Stimulated activated naive CD8-positive, alpha-beta T cell treated with anti-CD3 and anti-CD28 coated beads, Interleukin-15, Interleukin-2, amounts not matched to agents 100 U/mL and 50 U/mL, for 24 hours (primary cell): ENCODE data around the gene ARMC2.
"Not testable (repeated sequence)": the region's sequence is repeated elsewhere in the genome, so short reads cannot be mapped to it uniquely, and the experiment has no call there.

Source experiments
- ATAC-seq: fragments of 150-1000 bp; cut with Tn5 transposase; one replicate; pipeline ENCODE4 v1.10.0; 2021
- DNase-seq: peaks from one replicate; pipeline ENCODE4 v3.0.0; 2021

Gene ARMC2

DNA sequence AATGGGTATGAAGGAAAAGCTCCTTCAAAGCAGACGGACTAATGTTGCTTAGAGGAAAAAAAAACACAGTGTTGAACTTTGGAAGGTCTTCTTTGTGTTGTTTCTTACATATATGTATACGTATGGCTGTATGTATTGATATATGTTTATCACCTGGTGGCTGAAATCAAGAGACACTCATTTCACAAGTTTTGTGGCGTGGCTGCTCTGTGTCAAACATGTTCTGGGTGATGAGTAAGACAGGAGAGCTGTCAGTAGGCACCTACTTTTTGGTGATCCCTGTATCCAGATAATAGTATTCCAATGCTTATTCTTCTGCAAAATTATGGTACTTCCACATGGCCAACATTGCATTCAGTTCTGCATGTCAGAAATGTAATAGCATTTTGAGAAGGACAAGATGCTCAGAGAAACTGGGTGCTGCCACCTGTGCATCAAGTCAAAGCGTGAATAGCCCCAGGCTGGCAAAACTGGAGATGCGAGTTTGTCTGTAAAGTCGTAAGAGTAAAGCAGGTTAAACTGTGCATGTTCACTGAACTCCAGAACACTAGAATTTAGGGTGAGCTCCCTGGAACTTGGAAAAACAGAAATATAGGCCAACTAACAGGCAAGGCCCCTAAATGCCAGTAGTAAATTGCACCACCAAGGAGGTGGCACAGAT is 67.9 kb downstream of the ARMC2 start:
- ATAC-seq (no peak), DNase-seq (no peak)

DNA sequence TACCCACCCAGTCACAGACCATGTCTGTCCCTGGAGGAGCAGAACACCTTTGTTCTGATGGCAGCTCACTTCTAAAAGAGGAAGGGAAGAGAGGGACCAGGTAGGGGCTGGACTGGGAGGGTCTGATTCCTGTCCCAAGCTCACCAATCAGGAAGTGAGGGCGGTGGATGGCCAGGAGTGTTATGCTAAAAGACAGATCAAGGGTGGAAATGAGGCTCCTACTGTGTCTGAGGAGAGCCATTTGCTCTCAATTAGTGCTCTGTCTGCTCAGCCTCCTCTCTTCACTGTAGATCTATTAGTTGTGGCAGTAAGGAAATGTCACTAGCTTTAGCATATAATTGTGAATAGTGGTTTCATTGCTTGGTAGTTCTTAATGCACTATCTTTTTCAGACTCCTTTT is 72.5 kb downstream of the ARMC2 start:
- no peak for DNase-seq
- ATAC-seq = no peak

DNA sequence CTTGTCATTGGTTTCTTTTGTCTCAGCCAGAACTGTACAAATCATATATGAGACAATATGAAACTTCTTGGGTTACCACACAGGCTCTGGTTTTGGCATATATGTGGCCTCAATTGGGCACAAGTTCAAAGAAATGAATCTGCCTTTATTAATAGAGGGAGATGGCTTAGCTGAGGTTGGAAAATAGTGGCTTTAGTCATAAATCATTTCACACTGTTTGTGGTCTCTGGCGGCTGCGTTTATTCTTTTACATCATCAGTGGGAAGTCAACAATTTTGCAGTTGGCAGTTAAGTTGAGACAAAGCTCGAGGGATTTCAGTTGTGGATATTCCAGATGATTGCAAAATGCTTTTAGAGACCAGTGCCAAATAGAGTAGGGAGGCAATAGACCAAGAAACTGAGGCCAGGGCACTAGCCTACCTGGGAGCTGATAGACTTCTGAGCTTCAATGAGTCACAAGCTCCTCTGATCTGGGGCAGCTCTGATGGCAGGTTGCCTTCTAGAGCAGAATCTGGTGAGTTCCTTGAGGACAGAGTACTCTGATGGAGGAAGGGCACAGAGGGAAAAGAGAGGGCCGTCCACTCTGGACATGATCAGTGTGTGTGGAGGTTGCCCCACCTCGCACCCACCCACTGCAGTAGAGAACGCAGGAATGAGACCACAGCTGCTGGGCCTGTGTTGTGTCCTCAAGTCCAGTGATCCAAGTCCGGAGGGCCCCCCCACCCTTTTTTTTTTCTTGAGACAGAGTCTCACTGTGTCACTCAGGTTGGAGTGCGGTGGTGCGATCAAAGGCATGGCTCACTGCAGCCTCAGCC is 73.5 kb downstream of the ARMC2 start:
- peak; percentile 89 for ATAC-seq
- peak; percentile 25 for DNase-seq

DNA sequence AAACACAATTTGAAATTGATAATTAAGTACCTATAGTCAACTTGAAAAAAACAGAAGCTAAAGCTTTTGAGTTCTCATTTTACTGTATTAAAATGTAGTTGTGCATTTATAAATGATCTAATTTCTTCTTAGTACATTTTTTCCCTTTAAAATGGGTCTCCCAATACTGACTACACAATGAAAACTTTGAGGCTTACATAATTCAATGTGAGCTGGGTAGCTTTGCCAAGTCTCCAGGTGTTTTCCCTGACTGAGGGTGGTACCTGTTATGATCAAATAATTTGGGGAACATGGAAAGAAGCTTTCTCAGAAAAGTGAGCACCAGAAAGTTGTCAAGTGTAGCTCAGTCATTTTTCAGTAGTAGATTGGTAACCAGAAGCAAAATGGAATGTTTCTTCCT is 74.3 kb downstream of the ARMC2 start:
- no peak for ATAC-seq

DNA sequence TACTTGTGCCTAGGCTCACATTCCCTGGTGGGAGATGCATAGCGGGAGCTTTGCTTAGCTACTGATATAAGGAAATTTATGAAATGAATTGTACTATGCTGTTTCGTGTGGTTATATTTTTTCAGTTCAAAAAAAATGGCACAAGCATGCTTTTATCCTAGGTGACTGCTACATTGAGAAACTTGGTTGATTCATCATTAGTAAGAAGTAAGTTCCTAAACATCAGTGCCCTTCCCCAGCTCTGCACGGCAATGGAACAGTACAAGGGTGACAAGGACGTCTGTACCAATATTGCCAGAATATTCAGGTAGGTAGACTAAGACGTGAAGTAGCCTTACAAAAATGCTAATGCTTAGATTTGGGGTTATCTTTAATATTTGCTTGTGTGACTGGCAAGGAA is 79.7 kb downstream of the ARMC2 start:
- ATAC-seq = no peak

More for the DNA sequence above, 74.3 kb downstream of the ARMC2 start:
- no peak for DNase-seq

DNA sequence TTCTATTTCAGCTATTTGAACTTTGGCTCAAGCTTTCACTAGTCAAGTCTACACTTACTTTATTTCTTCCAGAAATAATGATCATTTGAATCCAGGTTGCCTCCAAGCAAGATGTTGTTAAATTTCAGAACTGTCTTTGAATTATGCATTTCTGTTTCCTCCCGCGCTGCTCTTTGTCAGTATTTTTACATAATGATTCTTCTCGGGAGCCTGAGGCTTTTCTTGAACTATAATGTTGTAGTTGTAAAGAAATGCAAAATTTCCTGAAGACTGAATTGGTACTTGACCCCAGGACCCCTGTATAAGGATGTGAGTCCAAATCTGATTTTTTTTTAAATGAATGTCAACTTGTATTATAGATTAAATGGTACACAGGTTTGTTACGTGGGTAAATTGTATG is 80.4 kb downstream of the ARMC2 start:
- no peak for ATAC-seq
- DNase-seq = no peak

More for the DNA sequence above, 79.7 kb downstream of the ARMC2 start:
- DNase-seq = no peak

DNA sequence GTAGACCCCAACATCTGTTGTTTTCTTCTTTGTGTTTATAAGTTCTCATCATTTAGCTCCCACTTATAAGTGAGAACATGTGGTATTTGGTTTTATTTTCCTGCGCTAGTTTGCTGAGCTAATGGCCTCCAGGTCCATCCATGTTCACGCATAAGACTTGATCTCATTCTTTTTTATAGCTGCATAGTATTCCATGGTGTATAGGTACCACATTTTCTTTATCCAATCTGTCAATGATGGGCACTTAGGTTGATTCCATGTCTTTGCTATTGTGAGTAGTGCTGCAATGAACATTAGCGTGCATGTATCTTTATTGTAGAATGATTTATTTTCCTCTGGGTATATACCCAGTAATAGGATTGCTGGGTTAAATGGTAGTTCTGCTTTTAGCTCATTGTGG is 82.9 kb downstream of the ARMC2 start:
- not testable (repeated sequence) for DNase-seq, ATAC-seq

DNA sequence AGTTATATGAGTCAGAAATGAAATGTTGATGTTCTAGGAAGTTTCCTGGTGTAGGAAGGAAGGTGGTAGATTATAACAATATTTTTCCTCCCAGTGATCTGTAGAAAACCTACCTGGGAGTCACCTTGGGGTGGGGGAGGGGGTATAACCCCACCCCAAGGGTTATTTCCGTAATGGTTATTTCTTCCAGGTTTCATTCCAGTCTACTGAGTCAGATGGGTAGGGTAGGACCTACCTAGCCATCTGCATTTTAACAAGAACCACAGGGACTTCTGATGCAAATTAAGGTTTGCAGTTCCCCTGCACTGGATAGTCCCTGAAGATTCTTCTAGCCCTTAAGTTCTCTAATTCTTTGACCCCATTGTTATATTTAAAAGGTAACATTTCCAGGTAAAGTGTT is 88.9 kb downstream of the ARMC2 start:
- ATAC-seq (no peak), DNase-seq (no peak)

DNA sequence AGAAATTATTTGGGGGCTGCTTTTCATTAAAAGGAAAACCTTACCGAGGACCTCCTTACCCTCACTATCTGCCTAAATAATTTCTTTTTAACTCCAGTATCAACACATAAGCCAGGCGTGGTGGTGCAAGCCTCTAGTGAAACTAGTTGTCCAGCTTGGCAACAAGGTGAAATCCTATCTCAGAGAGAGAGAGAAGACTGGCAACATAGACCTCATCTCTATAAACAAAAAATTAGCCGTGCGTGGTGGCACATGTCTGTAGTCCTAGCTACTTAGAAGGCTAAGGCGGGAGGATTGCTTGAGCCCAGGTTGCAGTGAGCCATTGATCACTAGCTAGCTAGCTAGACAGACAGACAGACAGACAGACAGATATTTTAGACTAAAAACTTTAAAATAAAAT is 92.5 kb downstream of the ARMC2 start:
- ATAC-seq (no peak), DNase-seq (no peak)

DNA sequence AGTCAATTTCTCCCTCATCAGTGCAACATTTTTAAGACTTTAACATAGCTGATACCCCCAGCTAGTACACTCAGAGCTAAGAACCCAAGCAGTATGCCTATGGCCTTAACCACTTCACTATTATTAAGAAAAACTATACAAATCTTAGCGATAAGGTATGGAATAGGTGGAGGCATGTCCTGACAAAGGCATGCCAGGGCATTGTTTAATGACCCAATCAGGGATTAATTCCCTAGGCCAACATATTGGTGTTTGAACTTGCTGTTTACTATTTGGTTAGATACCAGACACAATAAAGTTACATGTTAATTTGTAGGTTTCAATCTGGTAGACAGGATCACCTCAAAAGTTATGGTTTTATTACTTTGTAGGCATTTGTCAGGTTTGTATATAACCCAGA is 93.1 kb downstream of the ARMC2 start:
- ATAC-seq (no peak), DNase-seq (no peak)

DNA sequence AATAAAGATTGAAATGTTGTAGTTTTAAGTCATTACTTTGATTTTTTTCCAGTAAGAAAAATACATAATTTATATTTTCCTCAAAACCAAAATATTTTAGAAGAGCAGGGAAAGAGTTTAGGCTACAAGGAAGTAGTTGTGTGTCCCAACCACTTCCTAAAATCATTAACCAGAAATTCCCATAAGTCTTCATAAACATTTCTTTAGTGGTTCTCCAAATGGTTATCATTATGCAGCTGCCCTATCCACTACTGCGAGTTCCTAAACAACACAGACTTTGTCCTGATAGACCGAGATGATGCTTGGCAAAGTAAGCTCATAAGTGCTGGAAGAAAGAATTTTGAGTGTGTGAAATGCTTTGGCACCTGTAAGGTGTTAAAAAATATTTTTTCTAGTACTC is 93.6 kb downstream of the ARMC2 start:
- no peak for DNase-seq
- no peak for ATAC-seq

DNA sequence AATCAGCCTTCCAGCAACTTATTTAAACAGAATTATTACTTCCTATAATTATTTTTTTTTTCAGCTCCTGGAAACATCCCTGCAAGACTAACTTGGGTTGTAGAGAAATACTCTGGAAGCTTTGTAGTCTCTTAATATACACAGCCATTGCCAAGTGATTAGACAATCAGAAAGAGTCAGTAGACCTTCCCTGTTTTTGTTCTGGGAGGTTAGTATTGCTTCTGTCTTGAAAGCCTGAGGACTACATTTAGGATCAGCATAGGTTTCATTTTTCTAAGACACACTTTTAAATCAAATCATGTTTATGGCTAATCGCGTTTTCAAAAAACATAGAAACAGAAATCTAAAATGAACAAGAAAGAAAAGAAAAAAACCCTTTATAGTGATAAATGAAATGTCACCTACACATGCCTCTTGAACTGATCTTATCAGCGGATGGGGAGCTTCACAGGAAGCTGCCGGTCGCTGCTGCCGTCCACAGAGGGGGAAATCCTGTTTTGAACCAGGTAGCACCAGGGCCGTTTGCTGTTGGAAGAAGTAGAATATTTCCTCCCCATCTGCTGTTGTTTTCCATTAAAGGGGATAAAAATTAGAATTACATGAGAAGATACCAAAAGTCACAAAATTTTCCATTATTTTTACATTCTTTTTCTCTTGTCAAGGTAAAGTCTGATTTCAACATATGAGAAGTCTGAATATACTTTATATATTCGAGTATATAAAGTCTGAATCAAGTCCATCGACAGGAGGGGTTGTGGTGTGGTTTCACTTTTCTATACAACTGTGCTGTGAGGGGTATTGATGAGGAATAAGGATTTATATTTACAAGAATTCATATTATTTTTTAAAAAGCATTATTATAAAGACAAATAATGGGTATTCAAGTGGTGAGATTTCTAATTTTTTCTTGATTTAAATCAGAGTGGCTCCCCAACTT is 94.6 kb downstream of the ARMC2 start:
- ATAC-seq = peak; percentile 72
- DNase-seq = peak; percentile 60

DNA sequence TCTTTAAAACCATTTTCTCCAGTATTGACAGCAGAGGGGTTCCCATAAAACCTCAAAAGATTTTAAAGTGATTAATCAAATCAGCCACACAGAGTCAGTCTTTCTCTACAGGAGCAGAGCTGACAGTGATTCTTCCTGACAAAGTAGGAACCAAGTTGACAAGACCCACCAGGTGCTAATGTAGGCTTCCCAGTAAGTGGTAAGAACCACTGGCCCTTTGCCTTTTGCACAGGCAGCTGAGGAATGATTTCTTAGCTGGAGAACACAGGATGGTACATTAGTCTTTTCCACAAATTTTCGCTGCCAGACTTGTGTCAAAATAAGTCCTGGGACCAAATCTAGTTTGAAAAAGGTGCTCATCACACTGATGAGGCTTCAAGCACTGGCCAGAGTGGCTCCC is 95.8 kb downstream of the ARMC2 start:
- ATAC-seq = no peak
- no peak for DNase-seq

DNA sequence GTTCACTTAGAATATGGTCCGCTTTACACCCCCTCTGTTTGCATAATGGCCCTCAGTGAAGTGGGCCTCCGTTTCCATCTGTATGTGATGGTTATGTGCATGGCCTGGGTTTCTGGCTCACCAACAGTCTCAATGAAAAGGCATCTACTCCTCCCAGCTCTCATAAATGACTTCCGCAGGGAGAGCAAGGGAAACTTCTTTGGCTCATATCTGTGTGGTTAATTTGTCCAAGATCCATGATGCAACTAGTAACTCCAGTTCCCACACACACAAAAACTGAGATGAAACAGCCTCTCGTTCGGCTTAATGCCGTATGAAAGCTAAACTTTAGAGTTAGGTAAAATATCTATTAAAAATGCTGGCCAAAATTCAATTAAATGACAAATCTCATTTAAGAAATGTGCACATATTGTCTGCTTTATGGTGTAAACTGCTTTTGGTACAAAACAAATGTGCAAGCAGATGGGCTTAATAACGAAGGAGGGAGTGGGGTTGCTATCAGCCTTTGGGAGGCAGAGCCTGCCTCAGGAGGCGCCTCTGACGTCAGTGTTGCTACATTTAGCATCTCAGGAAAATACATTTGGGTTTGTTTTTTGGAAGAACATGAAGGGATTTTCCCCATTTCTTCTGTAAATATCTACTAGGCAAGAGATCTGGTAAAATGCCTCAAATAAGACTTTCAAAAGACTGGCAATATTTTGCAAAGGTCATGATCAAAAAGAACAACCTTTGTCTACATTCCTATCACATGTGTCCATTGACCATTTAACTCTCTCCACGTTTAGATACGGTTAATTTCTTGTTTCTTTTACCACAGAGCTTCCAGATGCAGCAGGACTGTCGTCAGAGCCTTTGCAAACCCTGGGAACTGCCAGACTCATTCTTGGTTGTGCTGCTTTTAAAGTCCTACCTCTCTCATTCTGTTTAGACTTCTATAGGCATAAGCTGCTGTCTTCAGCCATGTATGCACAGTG is 96.8 kb downstream of the ARMC2 start:
- DNase-seq (no peak), ATAC-seq (no peak)

DNA sequence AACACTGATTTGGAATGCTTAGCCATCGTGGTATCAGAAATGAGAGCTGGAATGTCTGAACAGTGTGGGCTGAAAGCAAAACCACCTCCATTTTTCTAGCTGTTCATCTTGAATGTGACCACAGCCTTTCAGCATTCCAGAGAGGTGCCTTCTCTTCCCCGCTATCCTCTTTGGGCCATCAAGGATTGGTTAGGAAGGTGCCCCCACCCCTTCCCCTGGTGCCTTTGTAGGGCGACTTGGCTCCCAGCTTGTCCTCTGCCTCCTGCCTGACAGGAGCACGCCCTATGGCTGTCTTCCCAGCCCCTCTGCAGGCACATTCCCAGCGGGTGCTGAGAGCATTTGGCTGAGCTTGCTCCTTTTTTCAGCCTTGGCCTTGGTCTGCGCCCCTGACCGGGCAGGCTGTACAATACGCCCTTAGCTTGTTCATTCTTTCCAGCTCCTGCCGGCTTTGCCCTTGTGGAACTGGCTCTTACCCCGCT is 97.5 kb downstream of the ARMC2 start:
- DNase-seq = no peak
- ATAC-seq = no peak

DNA sequence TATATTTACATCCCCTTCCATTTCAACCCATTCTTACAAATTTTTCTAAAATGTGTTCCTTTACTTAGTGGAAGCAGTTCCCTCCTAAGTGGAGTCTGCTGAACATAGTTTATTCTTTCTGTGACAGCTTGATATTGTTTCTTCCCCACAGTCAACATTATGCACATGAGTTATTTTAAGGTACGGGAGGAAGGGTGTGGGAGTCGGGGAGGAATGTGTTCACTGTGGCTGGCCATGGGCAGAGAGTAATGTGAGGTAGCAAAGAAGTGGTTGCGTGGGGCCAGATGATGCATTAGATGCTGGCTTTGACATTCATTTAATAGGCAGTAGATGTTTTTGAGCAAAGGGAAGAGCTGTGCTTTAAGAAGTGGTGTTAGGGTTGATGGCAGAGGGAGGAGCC is 98.5 kb downstream of the ARMC2 start:
- no peak for DNase-seq
- ATAC-seq = peak; percentile 30

DNA sequence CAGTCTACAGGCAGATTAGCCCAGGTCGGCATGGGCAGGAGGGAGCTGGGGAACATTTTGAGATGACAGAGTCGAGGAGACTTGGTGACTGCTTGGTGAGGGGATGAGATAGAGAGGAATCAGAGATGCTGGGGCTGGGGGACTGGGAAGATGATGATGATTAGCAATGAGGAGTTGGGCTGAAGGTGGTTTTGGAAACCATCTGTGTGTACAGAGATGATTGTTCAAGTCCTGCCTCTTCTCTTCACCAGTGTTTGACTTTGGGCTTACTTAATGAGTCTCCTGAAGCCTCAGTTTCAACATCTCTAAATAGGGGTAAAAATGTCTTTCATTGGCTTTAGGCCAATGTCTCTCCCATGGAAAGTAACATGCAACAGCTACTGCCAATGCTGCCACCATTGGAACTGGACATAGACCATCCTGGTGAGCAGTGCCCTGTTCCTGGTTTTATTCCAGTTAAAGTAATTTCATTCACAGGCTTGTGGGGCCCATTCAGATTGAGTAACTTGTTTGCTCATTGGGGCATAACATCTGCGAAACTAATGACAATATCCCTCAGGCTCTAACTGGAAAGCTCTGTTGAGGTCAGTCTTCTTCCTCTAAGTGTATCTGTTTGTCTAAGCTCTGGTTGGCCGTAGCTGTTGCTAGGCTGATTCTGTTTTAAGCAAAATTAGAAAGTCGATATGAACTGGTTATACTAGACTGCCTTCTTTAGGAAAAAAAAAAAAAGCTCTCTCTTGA is 99.1 kb downstream of the ARMC2 start:
- no peak for DNase-seq

DNA sequence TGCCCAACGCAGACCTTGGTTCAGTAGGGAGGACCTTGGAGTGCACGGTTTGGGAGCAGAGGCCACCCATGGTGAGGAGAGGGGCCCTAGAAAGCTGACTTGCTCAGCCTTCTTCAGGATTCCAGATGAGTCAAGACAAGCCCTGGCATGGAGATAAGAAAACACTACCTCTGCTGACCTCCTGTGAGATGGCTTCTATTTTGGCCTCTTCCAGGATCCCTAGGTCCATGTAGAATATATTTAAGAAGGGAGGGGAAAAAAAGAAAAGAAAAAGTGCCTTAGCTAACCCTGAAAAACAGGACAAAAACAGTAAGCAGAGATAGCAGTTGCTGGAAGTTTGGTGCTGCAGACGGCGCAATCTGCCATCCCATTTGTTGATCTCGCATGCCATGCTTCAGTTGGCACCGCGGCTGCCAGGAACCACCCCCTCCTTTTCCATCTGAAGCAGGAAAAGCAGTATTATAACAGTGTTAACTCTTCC is 100.0 kb downstream of the ARMC2 start:
- DNase-seq = no peak
- ATAC-seq = no peak

More for the DNA sequence above, 99.1 kb downstream of the ARMC2 start:
- ATAC-seq = peak; percentile 14

DNA sequence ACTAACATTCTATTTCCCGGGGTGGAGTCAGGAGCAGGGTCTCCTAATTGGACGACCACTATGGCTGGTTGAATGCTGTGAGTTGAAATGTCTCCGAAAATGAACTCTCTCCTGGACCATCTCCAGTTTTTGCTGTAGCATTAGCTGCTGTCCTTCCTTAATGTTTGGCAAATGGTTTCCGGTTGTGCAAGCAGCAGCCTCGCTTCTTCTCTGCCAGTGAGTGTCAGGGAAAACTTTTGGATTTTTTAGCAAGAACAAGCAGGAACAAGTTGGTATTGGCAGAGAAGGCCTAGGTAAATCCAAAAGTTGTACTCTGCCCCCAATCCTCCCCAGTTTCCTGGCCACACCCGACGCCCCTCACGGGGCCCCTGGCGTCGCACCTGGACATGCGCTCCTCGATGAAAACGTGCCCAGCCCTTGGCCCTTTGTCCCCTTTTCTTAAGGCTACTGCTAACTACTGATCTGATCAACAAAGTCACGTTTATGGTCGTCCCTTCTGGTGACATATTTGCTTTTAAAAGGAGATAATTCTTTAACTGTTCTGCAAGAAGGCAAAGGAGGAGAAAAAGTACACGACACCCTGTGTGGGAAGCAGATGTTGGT is 103.2 kb downstream of the ARMC2 start:
- ATAC-seq = no peak
- DNase-seq = no peak
